Duodenal mucosa (tissue), 2 donors: ENCODE data around the gene NOXA1.

Experiments used
- H3K27ac ChIP-seq: one replicate; pipeline ENCODE4 v1.7.0; 2013; ENCODE audit warnings: low read depth, low read length
- H3K27me3 ChIP-seq, 2 donors: one replicate each; pipeline ENCODE4 v1.7.0; 2013; ENCODE audit warnings: low read length in 2 of 2, control low read depth in 1 of 2; ENCODE audit not compliant: insufficient read depth in 2 of 2, control insufficient read depth in 1 of 2
- H3K36me3 ChIP-seq, 2 donors: one replicate each; pipeline ENCODE4 v1.7.0; 2013; ENCODE audit warnings: low read length in 2 of 2, control low read depth in 1 of 2; ENCODE audit not compliant: insufficient read depth in 2 of 2, control insufficient read depth in 1 of 2
- H3K4me1 ChIP-seq, 2 donors: one replicate each; pipeline ENCODE4 v1.7.0; 2013; ENCODE audit warnings: low read length in 2 of 2, control low read depth in 1 of 2; ENCODE audit not compliant: insufficient read depth in 2 of 2, control insufficient read depth in 1 of 2
- H3K4me3 ChIP-seq, 2 donors: one replicate each; pipeline ENCODE4 v1.7.0; 2013; ENCODE audit warnings: low read length in 2 of 2, low read depth in 1 of 2
- H3K9ac ChIP-seq, 2 donors: one replicate each; pipeline ENCODE4 v1.7.0; 2013; ENCODE audit warnings: low read length in 2 of 2, low read depth in 1 of 2
- H3K9me3 ChIP-seq, 2 donors: one replicate each; pipeline ENCODE4 v1.7.0; 2013; ENCODE audit warnings: low read length in 2 of 2, control low read depth in 1 of 2; ENCODE audit not compliant: control insufficient read depth in 1 of 2

The NOXA1 gene

GRCh38 chr9:137396227-137396626, 27.0 kb upstream of the NOXA1 start:
- Histone ChIP-seq H3K4me1 (peaks cover 6 to 8% of the 10 kb centered on the region in 2 donors), H3K9ac (no peak overlapping the region), H3K27ac (no peak overlapping the region), H3K4me3 (no peak overlapping the region), H3K27me3 (no peaks in the 10 kb centered on the region), H3K9me3 (no peaks in the 10 kb centered on the region), H3K36me3 (peaks cover 0 to 5% of the 10 kb centered on the region in 2 donors)

- no peak overlapping the region for H3K9ac ChIP-seq
Observed at GRCh38 chr9:137396634-137397367, 26.4 kb upstream of the NOXA1 start.

DNA sequence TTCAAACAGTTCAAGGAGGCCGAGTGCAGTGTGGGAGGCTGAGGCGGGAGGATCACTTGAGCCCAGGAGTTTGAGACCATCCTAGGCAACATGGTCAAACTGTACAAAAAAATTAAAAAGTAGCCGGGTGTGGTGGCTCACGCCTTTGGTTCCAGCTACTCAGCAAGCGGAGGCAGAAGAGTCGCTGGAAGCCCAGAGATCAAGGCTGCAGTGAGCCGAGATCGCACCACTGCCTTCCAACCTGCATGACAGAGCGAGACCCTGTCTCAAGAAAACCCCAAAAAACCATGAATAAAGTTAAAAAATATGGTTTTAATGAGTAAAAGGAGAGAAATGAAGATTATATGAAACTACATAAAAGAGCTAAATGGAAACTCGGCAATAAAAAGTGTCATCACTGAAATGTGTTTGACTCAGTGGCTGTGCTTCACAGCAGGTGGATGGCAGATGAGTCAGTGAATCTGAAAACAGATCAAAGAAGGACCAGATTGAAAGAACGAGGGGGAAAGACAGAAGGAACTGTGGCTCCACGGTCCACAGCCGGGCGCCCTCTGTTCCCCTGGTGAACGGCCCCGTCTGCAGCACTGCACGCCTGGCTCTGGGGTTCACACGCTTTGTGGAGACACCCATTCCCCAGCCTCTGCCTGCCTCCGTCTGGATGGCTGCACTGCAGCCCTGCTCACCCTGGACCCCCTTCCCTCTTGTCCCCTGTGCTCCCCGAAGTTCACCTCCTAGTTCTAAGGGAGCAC, 25.3 kb upstream of the NOXA1 start:
- Histone ChIP-seq H3K27ac (no peak overlapping the region), H3K4me1 (peaks cover 6 to 7% of the 10 kb centered on the region in 2 donors), H3K4me3 (no peak overlapping the region), H3K9me3 (no peaks in the 10 kb centered on the region), H3K36me3 (no peaks in the 10 kb centered on the region), H3K9ac (no peak overlapping the region), H3K27me3 (no peaks in the 10 kb centered on the region)

More at GRCh38 chr9:137396634-137397367, 26.4 kb upstream of the NOXA1 start:
- Histone ChIP-seq H3K9me3 (no peaks in the 10 kb centered on the region), H3K4me1 (peaks cover 6 to 7% of the 10 kb centered on the region in 2 donors), H3K27me3 (no peaks in the 10 kb centered on the region), H3K36me3 (peaks cover 0 to 5% of the 10 kb centered on the region in 2 donors), H3K27ac (no peak overlapping the region), H3K4me3 (no peak overlapping the region)

DNA sequence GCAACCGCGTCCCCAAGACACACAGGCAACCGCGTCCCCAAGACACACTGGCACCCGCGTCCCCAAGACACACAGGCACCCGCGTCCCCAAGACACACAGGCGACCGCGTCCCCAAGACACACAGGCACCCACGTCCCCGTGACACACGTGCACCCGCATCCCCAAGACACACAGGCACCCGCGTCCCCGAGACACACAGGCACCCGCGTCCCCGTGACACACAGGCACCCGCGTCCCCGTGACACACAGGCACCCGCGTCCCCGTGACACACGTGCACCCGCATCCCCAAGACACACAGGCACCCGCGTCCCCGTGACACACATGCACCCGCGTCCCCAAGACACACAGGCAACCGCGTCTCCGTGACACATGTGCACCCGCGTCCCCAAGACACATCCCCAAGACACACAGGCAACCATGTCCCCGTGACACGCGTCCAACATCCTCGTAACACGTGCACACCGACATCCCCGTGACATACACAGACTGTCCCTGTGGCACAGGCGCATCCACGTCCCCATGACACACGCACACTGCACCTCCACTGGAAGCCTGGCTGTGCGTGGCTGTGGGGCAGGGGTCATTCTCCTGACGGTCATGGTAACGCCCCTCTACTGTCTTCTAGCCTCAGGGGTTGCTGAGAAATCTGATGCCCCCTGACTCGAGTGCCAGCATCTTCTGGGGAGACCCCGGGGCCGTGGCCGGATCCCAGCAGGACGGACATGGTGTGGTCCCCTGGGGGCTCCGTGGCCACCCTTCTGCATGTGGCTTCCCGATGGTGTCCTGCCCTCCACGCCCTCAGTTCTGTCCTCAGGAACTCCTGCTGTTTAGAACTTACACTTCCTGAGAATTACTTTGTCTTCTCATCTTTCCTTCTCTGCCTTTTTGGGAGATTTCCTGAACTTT, 24.4 kb upstream of the NOXA1 start:
- Histone ChIP-seq H3K27ac (no peak overlapping the region), H3K4me1 (peaks cover 6 to 7% of the 10 kb centered on the region in 2 donors), H3K4me3 (no peak overlapping the region)

GRCh38 chr9:137402746-137403145, 20.4 kb upstream of the NOXA1 start:
- Histone ChIP-seq H3K9ac (no peak overlapping the region), H3K27me3 (no peaks in the 10 kb centered on the region), H3K27ac (no peak overlapping the region), H3K4me1 (peaks cover 6 to 11% of the 10 kb centered on the region in 2 donors), H3K9me3 (no peaks in the 10 kb centered on the region), H3K36me3 (no peaks in the 10 kb centered on the region), H3K4me3 (no peak overlapping the region)

More for the DNA sequence above, 24.4 kb upstream of the NOXA1 start:
- Histone ChIP-seq H3K9ac (no peak overlapping the region), H3K9me3 (no peaks in the 10 kb centered on the region), H3K36me3 (no peaks in the 10 kb centered on the region), H3K27me3 (no peaks in the 10 kb centered on the region)

DNA sequence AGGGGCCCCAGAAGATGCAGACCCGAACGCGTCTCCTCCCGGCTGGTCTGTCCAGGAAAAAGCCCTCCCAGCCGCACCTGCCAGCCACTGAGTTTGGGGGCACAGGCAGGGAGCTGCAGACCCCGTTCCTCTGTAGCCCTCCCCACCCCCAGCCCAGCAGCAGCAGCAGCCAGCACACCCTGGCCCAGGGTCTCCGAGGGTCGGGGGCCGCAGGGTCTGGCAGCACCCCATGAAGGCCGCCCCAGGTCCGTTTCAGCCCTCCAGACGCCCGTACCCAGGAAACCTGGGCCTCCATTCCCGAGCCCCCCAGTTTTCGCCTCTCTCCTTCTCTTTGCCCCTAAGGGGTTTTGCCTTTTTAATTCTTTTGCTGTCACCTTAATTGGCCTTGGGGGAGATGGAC, 19.9 kb upstream of the NOXA1 start:
- H3K4me1 ChIP-seq, result peaks cover 6 to 11% of the 10 kb centered on the region in 2 donors
- no peak overlapping the region for H3K27ac ChIP-seq
- no peaks in the 10 kb centered on the region for H3K9me3 ChIP-seq
- no peak overlapping the region for H3K4me3 ChIP-seq
- H3K9ac ChIP-seq, result no peak overlapping the region
- H3K36me3 ChIP-seq, result no peaks in the 10 kb centered on the region
- no peaks in the 10 kb centered on the region for H3K27me3 ChIP-seq

- Histone ChIP-seq H3K4me1 (peaks cover 0 to 4% of the 10 kb centered on the region in 2 donors), H3K27me3 (no peaks in the 10 kb centered on the region), H3K27ac (no peak overlapping the region), H3K9me3 (no peaks in the 10 kb centered on the region), H3K36me3 (no peaks in the 10 kb centered on the region), H3K4me3 (no peak overlapping the region), H3K9ac (no peak overlapping the region)
Observed at GRCh38 chr9:137404961-137405567, 18.1 kb upstream of the NOXA1 start.

DNA sequence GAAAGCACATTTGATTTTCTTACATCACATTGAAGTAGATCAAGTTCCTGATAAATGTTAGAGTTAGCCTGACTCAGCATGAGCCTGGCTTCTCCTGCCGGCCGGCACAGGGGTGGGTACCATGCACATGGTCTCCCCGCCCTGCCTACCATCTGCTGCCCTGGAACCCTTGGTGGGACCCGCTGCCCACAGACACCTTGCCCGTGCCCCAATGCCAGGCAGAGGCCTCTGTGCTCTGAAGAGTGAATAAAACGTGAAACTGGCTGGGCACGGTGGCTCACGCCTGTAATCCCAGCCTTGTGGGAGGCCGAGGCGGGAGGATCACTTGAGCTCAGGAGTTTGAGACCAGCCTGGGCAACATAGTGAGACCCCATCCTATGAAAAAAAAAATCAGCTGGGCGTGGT, 17.5 kb upstream of the NOXA1 start:
- H3K4me1 ChIP-seq, result peaks cover 0 to 7% of the 10 kb centered on the region in 2 donors
- H3K4me3 ChIP-seq, result no peak overlapping the region
- H3K27ac ChIP-seq, result no peak overlapping the region
- no peaks in the 10 kb centered on the region for H3K36me3 ChIP-seq
- no peaks in the 10 kb centered on the region for H3K9me3 ChIP-seq
- no peaks in the 10 kb centered on the region for H3K27me3 ChIP-seq
- H3K9ac ChIP-seq, result no peak overlapping the region

GRCh38 chr9:137406085-137406760, 17.0 kb upstream of the NOXA1 start:
- Histone ChIP-seq H3K36me3 (no peaks in the 10 kb centered on the region), H3K9ac (no peak overlapping the region), H3K27me3 (no peaks in the 10 kb centered on the region), H3K4me1 (peaks cover 0 to 10% of the 10 kb centered on the region in 2 donors), H3K9me3 (no peaks in the 10 kb centered on the region), H3K4me3 (no peak overlapping the region), H3K27ac (no peak overlapping the region)
